Activated CD4-positive, alpha-beta T cell treated with anti-CD3 and anti-CD28 coated beads, Interleukin-2, amount 10 ng/mL, durations not matched to agents 7 days and 5 days (primary cell): ENCODE results near the gene PATZ1. TPM values are rescaled to one million over a fixed set of nuclear protein-coding genes. Genes with fewer than 3 reads are reported as not detected.
A peak's percentile ranks its signal among the peaks of the same experiment; 100 is the strongest.
"Not testable (repeated sequence)": the region's sequence is repeated elsewhere in the genome, so short reads cannot be mapped to it uniquely, and the experiment has no call there.

Source experiments
- CTCF ChIA-PET: fragments of 350-600 bp; sonication (Branson Sonifier 250); formaldehyde crosslinking; loops from one replicate; lab custom pipeline; 2021; ENCODE audit warnings: antibody characterized with exemption; lab: Charles Lee
- POLR2A ChIA-PET: fragments of 350-600 bp; sonication (Branson Sonifier 250); formaldehyde crosslinking; loops from one replicate; lab custom pipeline; 2021; ENCODE audit warnings: antibody characterized with exemption; lab: Charles Lee
- DNase-seq: peaks from one replicate; pipeline ENCODE4 v3.0.0-alpha.2; 2020
- H3K27ac Mint-ChIP-seq: one replicate; pipeline ENCODE4 v1.8.0; 2021; ENCODE audit warnings: mild to moderate bottlenecking, moderate library complexity, mixed read lengths
- H3K27me3 Mint-ChIP-seq: one replicate; pipeline ENCODE4 v1.8.0; 2021; ENCODE audit warnings: mixed read lengths
- H3K36me3 Mint-ChIP-seq: one replicate; pipeline ENCODE4 v1.8.0; 2021; ENCODE audit warnings: low read depth, mixed read lengths
- H3K4me1 Mint-ChIP-seq: one replicate; pipeline ENCODE4 v1.8.0; 2021; ENCODE audit warnings: mixed read lengths
- H3K4me3 Mint-ChIP-seq: one replicate; pipeline ENCODE4 v1.8.0; 2021; ENCODE audit warnings: mild to moderate bottlenecking, moderate library complexity, mixed read lengths
- H3K9me3 Mint-ChIP-seq: one replicate; pipeline ENCODE4 v1.8.0; 2021; ENCODE audit warnings: mixed read lengths
- total RNA-seq, 2 experiments: library from RNA; stranded (reverse); gene quantifications; one replicate each; pipeline ENCODE4 v1.2.3, GENCODE V29; 2021

PATZ1 gene, protein sequence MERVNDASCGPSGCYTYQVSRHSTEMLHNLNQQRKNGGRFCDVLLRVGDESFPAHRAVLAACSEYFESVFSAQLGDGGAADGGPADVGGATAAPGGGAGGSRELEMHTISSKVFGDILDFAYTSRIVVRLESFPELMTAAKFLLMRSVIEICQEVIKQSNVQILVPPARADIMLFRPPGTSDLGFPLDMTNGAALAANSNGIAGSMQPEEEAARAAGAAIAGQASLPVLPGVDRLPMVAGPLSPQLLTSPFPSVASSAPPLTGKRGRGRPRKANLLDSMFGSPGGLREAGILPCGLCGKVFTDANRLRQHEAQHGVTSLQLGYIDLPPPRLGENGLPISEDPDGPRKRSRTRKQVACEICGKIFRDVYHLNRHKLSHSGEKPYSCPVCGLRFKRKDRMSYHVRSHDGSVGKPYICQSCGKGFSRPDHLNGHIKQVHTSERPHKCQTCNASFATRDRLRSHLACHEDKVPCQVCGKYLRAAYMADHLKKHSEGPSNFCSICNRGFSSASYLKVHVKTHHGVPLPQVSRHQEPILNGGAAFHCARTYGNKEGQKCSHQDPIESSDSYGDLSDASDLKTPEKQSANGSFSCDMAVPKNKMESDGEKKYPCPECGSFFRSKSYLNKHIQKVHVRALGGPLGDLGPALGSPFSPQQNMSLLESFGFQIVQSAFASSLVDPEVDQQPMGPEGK
- total RNA-seq, result 10 to 100 TPM; 31.6 to 32.7 TPM

DNA sequence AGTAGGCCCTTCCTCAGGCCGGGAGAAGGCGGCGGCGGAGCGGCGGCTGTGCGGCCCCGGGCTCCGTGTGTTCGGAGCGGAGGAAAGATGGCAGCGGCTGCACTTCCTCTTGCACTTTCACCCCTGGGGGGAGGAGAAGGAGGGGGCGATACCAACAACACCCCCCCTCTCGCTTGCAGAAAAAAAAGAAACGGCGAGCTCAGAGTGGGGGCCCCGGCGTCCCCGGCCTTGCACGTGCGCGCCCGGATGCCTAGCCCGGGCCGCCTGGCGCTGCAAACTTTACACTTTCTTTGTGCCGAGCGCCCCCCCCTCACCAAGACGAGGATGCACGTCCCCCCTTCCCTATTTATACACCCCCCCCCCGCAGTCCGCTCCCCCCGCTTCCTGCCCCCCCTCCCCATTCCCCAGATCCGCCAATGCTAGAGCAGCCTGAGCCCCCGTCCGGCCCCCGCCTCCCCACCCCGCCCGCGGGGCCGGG lies at the start of gene PATZ1:
TSS of gene PATZ1 (minus strand) at position 92 of the 478 bp plus-strand sequence. CDS start 744 bp downstream, outside the sequence.
- Mint-ChIP-seq H3K27ac (peak within 1 kb of the TSS; percentile 91), H3K9me3 (no peaks in the 10 kb centered on the region), H3K4me3 (peak within 1 kb of the TSS; percentile 83), H3K4me1 (peaks cover 51% of the 10 kb centered on the region), H3K36me3 (peaks cover 34% of the 10 kb centered on the region), H3K27me3 (no peaks in the 10 kb centered on the region)
- peak; percentile 87 for DNase-seq
- ChIA-PET POLR2A (interaction anchor here (0.5 to 1.6 kb wide), 7 partner anchors 31 to 319 kb away, joined by 3 to 9 read pairs (median 3); partner anchors contain the start of genes PIK3IP1 and SFI1), CTCF (interaction anchor here (0.6 to 3.1 kb wide), 12 partner anchors 8 to 288 kb away, joined by 3 to 18 read pairs (median 4); partner anchors contain the start of gene SELENOM)

DNA sequence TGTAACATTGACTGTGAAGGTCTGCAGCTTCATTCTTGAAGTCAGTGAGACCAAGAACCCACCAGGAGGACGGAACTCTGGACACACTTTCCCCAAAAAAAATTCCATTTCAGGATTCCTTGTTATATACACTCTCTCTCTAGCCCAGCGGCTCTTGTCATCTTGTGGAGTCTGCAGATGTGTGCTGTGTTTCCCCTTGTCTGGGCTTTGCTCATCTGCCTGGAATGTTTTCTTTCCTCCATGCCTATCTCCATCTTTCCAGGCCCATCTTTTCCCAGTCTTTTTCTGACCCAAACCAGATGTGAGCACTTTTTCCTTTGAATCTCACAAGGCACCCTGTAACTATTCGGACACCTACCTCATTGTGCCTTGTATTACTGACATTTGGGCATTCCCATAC lies 48.2 kb upstream of the PATZ1 start:
- H3K36me3 Mint-ChIP-seq, result no peaks in the 10 kb centered on the region
- ChIA-PET CTCF (interaction anchor here (0.5 kb wide), 1 partner anchor 35 kb away, joined by 7 read pairs; no protein-coding TSS in a partner anchor), POLR2A (no interaction called here)

DNA sequence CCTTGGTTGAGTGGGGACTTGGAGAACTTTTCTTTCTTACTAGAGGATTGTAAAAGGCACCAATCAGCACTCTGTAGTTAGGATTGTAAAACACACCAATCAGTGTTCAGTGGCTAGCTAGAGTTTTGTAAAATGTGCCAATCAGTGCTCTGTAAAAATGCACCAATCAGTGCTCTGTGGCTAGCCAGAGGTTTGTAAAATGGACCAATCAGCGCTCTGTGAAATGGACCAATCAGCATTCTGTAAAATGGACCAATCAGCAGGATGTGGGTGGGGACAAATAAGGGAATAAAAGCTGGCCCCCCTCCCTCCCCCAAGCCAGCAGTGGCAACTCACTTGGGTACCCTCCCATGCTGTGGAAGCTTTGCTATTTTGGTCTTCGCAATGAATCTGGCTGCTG lies 47.7 kb upstream of the PATZ1 start:
- Mint-ChIP-seq H3K4me1 (peaks cover 3% of the 10 kb centered on the region), H3K36me3 (no peaks in the 10 kb centered on the region), H3K27ac (no peak overlapping the region), H3K4me3 (no peak overlapping the region), H3K27me3 (peaks cover 5% of the 10 kb centered on the region), H3K9me3 (no peaks in the 10 kb centered on the region)
- no peak for DNase-seq
- ChIA-PET POLR2A (no interaction called here), CTCF (interaction anchor here (0.5 to 1.2 kb wide), 3 partner anchors 35 to 722 kb away, joined by 3 to 7 read pairs (median 3); no protein-coding TSS in a partner anchor)

More for the DNA sequence above, 48.2 kb upstream of the PATZ1 start:
- Mint-ChIP-seq H3K4me1 (peaks cover 4% of the 10 kb centered on the region), H3K27me3 (peaks cover 5% of the 10 kb centered on the region), H3K4me3 (no peak overlapping the region), H3K27ac (no peak overlapping the region), H3K9me3 (no peaks in the 10 kb centered on the region)
- no peak for DNase-seq

DNA sequence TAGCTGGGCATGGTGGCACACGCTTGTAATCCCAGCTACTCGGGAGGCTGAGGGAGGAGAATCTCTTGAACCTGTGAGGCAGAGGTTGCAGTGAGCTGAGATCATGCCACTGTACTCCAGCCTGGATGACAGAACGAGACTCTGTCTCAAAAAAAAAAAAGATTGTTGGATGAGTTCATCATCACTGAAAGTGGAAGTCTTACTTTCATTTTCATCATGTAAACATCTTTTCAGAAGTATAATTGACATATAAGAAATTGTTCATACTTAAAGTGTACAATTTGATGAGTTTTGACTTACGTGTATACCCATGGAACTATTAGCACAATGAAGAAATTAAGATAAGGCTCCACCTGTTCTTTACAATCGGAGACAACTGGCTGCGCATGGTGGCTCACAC lies 32.5 kb upstream of the PATZ1 start:
- H3K9me3 Mint-ChIP-seq, DNase-seq, H3K36me3 Mint-ChIP-seq, H3K27ac Mint-ChIP-seq, CTCF ChIA-PET, H3K4me1 Mint-ChIP-seq, H3K4me3 Mint-ChIP-seq, H3K27me3 Mint-ChIP-seq: not testable (repeated sequence)
- POLR2A ChIA-PET, result interaction anchor here (0.6 kb wide), 1 partner anchor 32 kb away, joined by 3 read pairs; the partner anchor contains the start of gene PATZ1

- DNase-seq, result no peak
- CTCF ChIA-PET, result no interaction called here
- peaks cover 6% of the 10 kb centered on the region for H3K4me1 Mint-ChIP-seq
- no peak overlapping the region for H3K4me3 Mint-ChIP-seq
- POLR2A ChIA-PET, result interaction anchor here (0.6 kb wide), 1 partner anchor 32 kb away, joined by 3 read pairs; the partner anchor contains the start of gene PATZ1
- H3K27me3 Mint-ChIP-seq, result no peaks in the 10 kb centered on the region
- H3K36me3 Mint-ChIP-seq, result no peaks in the 10 kb centered on the region
- no peaks in the 10 kb centered on the region for H3K9me3 Mint-ChIP-seq
- H3K27ac Mint-ChIP-seq, result no peak overlapping the region
Observed at GRCh38 chr22:31378123-31378522, 32.0 kb upstream of the PATZ1 start.

- Mint-ChIP-seq H3K27me3 (no peaks in the 10 kb centered on the region), H3K4me1 (peaks cover 6% of the 10 kb centered on the region), H3K36me3 (no peaks in the 10 kb centered on the region), H3K27ac (no peak overlapping the region), H3K4me3 (no peak overlapping the region), H3K9me3 (no peaks in the 10 kb centered on the region)
- POLR2A ChIA-PET, result no interaction called here
- CTCF ChIA-PET, result interaction anchor here (0.7 kb wide), 1 partner anchor 19 kb away, joined by 3 read pairs; no protein-coding TSS in a partner anchor
- no peak for DNase-seq
Observed at GRCh38 chr22:31377612-31378011, 31.5 kb upstream of the PATZ1 start.

- CTCF ChIA-PET, result interaction anchor here (0.6 to 0.8 kb wide), 2 partner anchors 21 to 32 kb away, joined by 3 read pairs; partner anchors contain the start of gene DRG1
Observed at GRCh38 chr22:31367426-31367825, 21.3 kb upstream of the PATZ1 start.

DNA sequence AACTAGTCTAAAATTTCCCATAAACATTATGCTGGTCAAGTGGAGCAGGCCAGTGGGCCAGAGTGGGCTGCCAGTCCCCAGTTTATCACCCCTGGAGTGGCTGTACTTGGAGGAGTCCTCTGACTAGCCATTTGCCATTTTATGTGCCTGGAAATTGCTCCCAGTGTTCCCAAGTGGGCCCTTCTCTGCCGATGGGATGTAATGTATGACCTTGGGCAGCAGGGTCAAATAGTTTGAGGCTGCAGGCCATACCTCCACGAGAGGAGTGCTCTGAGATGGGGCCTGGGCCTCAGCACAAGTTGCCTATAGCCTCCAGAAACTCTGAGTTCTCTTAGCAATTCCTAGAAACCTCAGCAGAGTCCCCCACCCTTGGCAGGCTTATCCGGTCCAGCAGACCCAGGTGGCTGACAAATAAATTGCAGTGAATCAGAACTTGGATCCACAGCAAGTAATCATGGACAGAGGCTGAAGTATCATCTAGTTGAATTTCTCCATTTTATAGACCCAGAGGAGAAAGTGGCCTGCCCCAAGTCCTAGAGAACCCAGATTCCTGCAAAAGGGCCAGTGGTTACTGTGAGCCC lies 17.8 kb upstream of the PATZ1 start:
- Mint-ChIP-seq H3K27ac (no peak overlapping the region), H3K4me3 (no peak overlapping the region), H3K4me1 (peaks cover 4% of the 10 kb centered on the region), H3K9me3 (no peaks in the 10 kb centered on the region), H3K36me3 (no peaks in the 10 kb centered on the region), H3K27me3 (no peaks in the 10 kb centered on the region)
- DNase-seq, result no peak
- ChIA-PET CTCF (no interaction called here), POLR2A (no interaction called here)

More at GRCh38 chr22:31367426-31367825, 21.3 kb upstream of the PATZ1 start:
- H3K4me1 Mint-ChIP-seq, result peaks cover 4% of the 10 kb centered on the region
- no peak overlapping the region for H3K4me3 Mint-ChIP-seq
- no peaks in the 10 kb centered on the region for H3K9me3 Mint-ChIP-seq
- no peak overlapping the region for H3K27ac Mint-ChIP-seq
- H3K27me3 Mint-ChIP-seq, result no peaks in the 10 kb centered on the region
- POLR2A ChIA-PET, result no interaction called here
- no peaks in the 10 kb centered on the region for H3K36me3 Mint-ChIP-seq
- DNase-seq, result no peak

- peaks cover 2% of the 10 kb centered on the region for H3K27me3 Mint-ChIP-seq
- ChIA-PET CTCF (no interaction called here), POLR2A (no interaction called here)
- no peak overlapping the region for H3K27ac Mint-ChIP-seq
- H3K4me1 Mint-ChIP-seq, result no peaks in the 10 kb centered on the region
- no peak for DNase-seq
- H3K36me3 Mint-ChIP-seq, result no peaks in the 10 kb centered on the region
- H3K9me3 Mint-ChIP-seq, result no peaks in the 10 kb centered on the region
- no peak overlapping the region for H3K4me3 Mint-ChIP-seq
Observed at GRCh38 chr22:31361743-31362142, 15.6 kb upstream of the PATZ1 start.

DNA sequence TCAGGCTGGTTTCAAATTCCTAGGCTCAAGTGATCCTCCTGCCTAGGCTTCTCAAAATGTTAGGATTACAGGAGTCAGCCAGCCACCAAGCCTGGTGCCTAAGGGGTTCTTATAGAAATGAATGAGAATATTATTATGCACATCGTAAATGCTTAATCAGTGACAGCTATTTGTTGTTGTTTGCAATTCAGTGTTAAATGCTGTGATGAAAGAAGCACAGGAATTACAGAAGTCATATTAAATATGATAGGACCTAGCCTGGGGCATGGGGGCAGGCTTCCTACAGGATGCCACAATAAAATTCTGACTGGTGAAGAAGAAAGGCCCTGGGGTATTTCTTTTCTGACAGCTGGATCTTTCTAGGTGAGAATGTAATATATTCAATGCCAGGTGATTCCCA lies 13.9 kb upstream of the PATZ1 start:
- ChIA-PET POLR2A (no interaction called here), CTCF (no interaction called here)
- DNase-seq, result no peak
- Mint-ChIP-seq H3K27me3 (peaks cover 6% of the 10 kb centered on the region), H3K36me3 (no peaks in the 10 kb centered on the region), H3K4me1 (no peaks in the 10 kb centered on the region), H3K27ac (no peak overlapping the region), H3K4me3 (no peak overlapping the region), H3K9me3 (no peaks in the 10 kb centered on the region)

GRCh38 chr22:31354515-31354914 lies 8.4 kb upstream of the PATZ1 start:
- DNase-seq, result no peak
- Mint-ChIP-seq H3K36me3 (no peaks in the 10 kb centered on the region), H3K4me3 (no peak overlapping the region), H3K27me3 (peaks cover 13% of the 10 kb centered on the region), H3K9me3 (no peaks in the 10 kb centered on the region), H3K4me1 (no peaks in the 10 kb centered on the region), H3K27ac (no peak overlapping the region)
- CTCF ChIA-PET, result interaction anchor here (0.8 to 1.3 kb wide), 2 partner anchors 8 to 10 kb away, joined by 3 to 5 read pairs; no protein-coding TSS in a partner anchor
- POLR2A ChIA-PET, result no interaction called here

DNA sequence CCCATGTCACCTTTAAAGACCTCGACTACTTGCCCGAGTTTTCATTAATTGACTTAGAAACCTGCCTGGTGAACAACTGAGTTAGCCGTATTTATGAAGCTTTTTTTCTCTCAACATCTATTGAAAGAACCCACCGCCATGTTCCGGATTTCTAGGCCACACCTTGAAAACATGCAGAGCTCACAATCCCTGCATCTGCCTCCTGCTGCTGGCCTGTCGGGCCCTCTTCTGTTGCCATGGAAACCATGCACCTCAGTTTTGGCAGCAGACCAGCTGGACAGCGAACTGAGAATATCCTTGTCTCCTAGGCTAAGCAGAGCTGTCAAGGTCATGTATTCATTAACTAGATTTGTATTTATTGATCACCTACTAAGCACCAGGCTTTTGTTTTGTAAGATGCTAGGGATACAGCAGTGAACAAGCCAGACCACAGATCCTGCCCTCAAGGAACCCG lies 4.3 kb upstream of the PATZ1 start:
- POLR2A ChIA-PET, result interaction anchor here (0.6 kb wide), 1 partner anchor 13 kb away, joined by 4 read pairs; no protein-coding TSS in a partner anchor
- no peaks in the 10 kb centered on the region for H3K9me3 Mint-ChIP-seq
- CTCF ChIA-PET, result interaction anchor here (0.8 kb wide), 1 partner anchor 127 kb away, joined by 3 read pairs; no protein-coding TSS in a partner anchor
- H3K36me3 Mint-ChIP-seq, result no peaks in the 10 kb centered on the region
- H3K4me1 Mint-ChIP-seq, result peaks cover 11% of the 10 kb centered on the region
- no peak overlapping the region for H3K4me3 Mint-ChIP-seq
- no peak overlapping the region for H3K27ac Mint-ChIP-seq
- no peak for DNase-seq
- H3K27me3 Mint-ChIP-seq, result peaks cover 7% of the 10 kb centered on the region
